IMR-90 (cell line): ENCODE data around the gene WDR37. TPM values are rescaled to one million over a fixed set of nuclear protein-coding genes. Genes with fewer than 3 reads are reported as not detected.

Source experiments
- ATAC-seq: fragments of 200-7000 bp; cut with Tn5 transposase; 2 replicates; pipeline ENCODE4 v1.9.1; 2020; ENCODE audit warnings: low read depth, mild to moderate bottlenecking, moderate library complexity
- BruUV-seq: library from RNA; stranded (reverse); fragments of 400-500 nt; replicated peaks from 2 replicates; lab custom pipeline; 2021; lab: Mats Ljungman, UMichigan
- CTCF ChIA-PET: fragments of 300-600 bp; formaldehyde crosslinking; extraction: SDS; loops from one replicate; lab custom pipeline; 2021; ENCODE audit warnings: antibody characterized with exemption; lab: Yijun Ruan, JAX
- POLR2A ChIA-PET: fragments of 300-600 bp; sonication (Branson Sonifier 250); formaldehyde crosslinking; loops from one replicate; lab custom pipeline; 2022; ENCODE audit warnings: antibody characterized with exemption; ENCODE audit not compliant: unreplicated experiment; lab: Charles Lee
- DNase-seq: peaks from one replicate; pipeline ENCODE4 v3.0.0; 2013
- H2AFZ ChIP-seq: replicated peaks from 2 replicates; pipeline ENCODE3; 2013; ENCODE audit warnings: low read length, mild to moderate bottlenecking; ENCODE audit not compliant: poor library complexity
- H2AK5ac ChIP-seq: 2 replicates; pipeline ENCODE4 v1.6.1; 2013; ENCODE audit warnings: low read depth, low read length, inconsistent platforms
- H2AK9ac ChIP-seq: replicated peaks from 2 replicates; pipeline ENCODE3; 2013; ENCODE audit warnings: mild to moderate bottlenecking, low read depth, low read length, moderate library complexity; ENCODE audit not compliant: poor library complexity
- H2BK120ac ChIP-seq: 2 replicates; pipeline ENCODE4 v1.6.1; 2013; ENCODE audit warnings: low read depth, low read length, inconsistent platforms
- H2BK15ac ChIP-seq: 3 replicates; pipeline ENCODE4 v1.6.1; 2013; ENCODE audit warnings: low read depth, low read length, inconsistent platforms
- H2BK20ac ChIP-seq: 2 replicates; pipeline ENCODE4 v1.6.1; 2013; ENCODE audit warnings: low read depth, mild to moderate bottlenecking, inconsistent platforms, low read length, moderate library complexity
- H2BK5ac ChIP-seq: 2 replicates; pipeline ENCODE4 v1.6.1; 2013; ENCODE audit warnings: mild to moderate bottlenecking, low read depth, low read length, inconsistent platforms; ENCODE audit not compliant: poor library complexity, severe bottlenecking
- H3K14ac ChIP-seq: replicated peaks from 2 replicates; pipeline ENCODE4 v1.6.1; 2013; ENCODE audit warnings: low read depth, low read length, inconsistent platforms
- H3K18ac ChIP-seq: 2 replicates; pipeline ENCODE4 v1.6.1; 2013; ENCODE audit warnings: low read depth, low read length, control low read depth
- H3K23ac ChIP-seq: 2 replicates; pipeline ENCODE4 v1.6.1; 2013; ENCODE audit warnings: low read depth, low read length, inconsistent platforms
- H3K27ac ChIP-seq: 2 replicates; pipeline ENCODE4 v1.5.1; 2013; ENCODE audit warnings: mild to moderate bottlenecking, control low read depth, low read length; ENCODE audit not compliant: insufficient read depth
- H3K27me3 ChIP-seq: 2 replicates; pipeline ENCODE4 v1.6.1; 2013; ENCODE audit warnings: low read length; ENCODE audit not compliant: control insufficient read depth, insufficient read depth
- H3K36me3 ChIP-seq: 2 replicates; pipeline ENCODE4 v1.6.1; 2013; ENCODE audit warnings: low read length, mixed read lengths; ENCODE audit not compliant: control insufficient read depth, insufficient read depth
- H3K4ac ChIP-seq: 2 replicates; pipeline ENCODE4 v1.6.1; 2013; ENCODE audit warnings: low read depth, low read length, inconsistent platforms
- H3K4me1 ChIP-seq: 2 replicates; pipeline ENCODE4 v1.6.1; 2013; ENCODE audit warnings: low read length, mixed read lengths; ENCODE audit not compliant: control insufficient read depth, insufficient read depth
- H3K4me2 ChIP-seq: 2 replicates; pipeline ENCODE4 v1.6.1; 2013; ENCODE audit warnings: low read depth, mild to moderate bottlenecking, control low read depth, low read length, moderate library complexity
- H3K4me3 ChIP-seq: 2 replicates; pipeline ENCODE4 v1.5.1; 2013; ENCODE audit warnings: low read depth, mild to moderate bottlenecking, control low read depth, low read length, moderate library complexity; ENCODE audit not compliant: insufficient read depth
- H3K56ac ChIP-seq: 2 replicates; pipeline ENCODE4 v1.6.1; 2013; ENCODE audit warnings: low read length, inconsistent platforms; ENCODE audit not compliant: insufficient read depth; ENCODE audit errors: extremely low read depth
- H3K79me1 ChIP-seq, 2 experiments: 2 replicates each; pipeline ENCODE4 v1.6.1; 2013; ENCODE audit warnings: low read length in 2 of 2, inconsistent platforms in 1 of 2, low read depth in 1 of 2
- H3K9ac ChIP-seq: 2 replicates; pipeline ENCODE4 v1.6.1; 2013; ENCODE audit warnings: low read depth, low read length, control low read depth
- H3K9me1 ChIP-seq: 2 replicates; pipeline ENCODE4 v1.6.1; 2013; ENCODE audit warnings: low read length, inconsistent platforms; ENCODE audit not compliant: insufficient read depth
- H3K9me3 ChIP-seq: 2 replicates; pipeline ENCODE4 v1.6.1; 2013; ENCODE audit warnings: low read length; ENCODE audit not compliant: control insufficient read depth, insufficient read depth
- H4K20me1 ChIP-seq: 2 replicates; pipeline ENCODE4 v1.6.1; 2013; ENCODE audit warnings: low read length, inconsistent platforms; ENCODE audit not compliant: insufficient read depth
- H4K5ac ChIP-seq: 2 replicates; pipeline ENCODE4 v1.6.1; 2013; ENCODE audit warnings: mild to moderate bottlenecking, low read depth, low read length, control low read depth
- H4K8ac ChIP-seq, 2 experiments: 2 replicates each; pipeline ENCODE4 v1.6.1; 2013; ENCODE audit warnings: low read depth in 2 of 2, low read length in 2 of 2, control low read depth in 1 of 2, inconsistent platforms in 1 of 2
- H4K91ac ChIP-seq: 2 replicates; pipeline ENCODE4 v1.6.1; 2013; ENCODE audit warnings: low read depth, low read length, inconsistent platforms; ENCODE audit not compliant: insufficient read depth
- MAFK ChIP-seq: IDR thresholded peaks from 2 replicates; pipeline ENCODE4 v1.6.1; 2012; ENCODE audit warnings: low read depth, low read length, improper control_type of control experiment
- WGBS, 2 experiments: methylation state at CpG; one replicate each; pipeline versions ENCODE4 v1.1.5 to v1.1.7; 2013; ENCODE audit warnings: missing lambda C conversion rate in 2 of 2; ENCODE audit not compliant: insufficient read length in 1 of 2; ENCODE audit errors: extremely low coverage in 2 of 2; 5-methylcytosine and 5-hydroxymethylcytosine counted together
- dilution Hi-C: fragments of 300-500 bp; cut with HindIII; formaldehyde crosslinking; loops from one replicate; pipeline ENCODE4 v1.14.3; 2018; ENCODE audit warnings: low sequenced_read_pairs; ENCODE audit not compliant: unreplicated experiment
- in situ Hi-C: fragments of 300-500 bp; cut with MboI; formaldehyde crosslinking; loops from 3 replicates; pipeline ENCODE4 v1.14.3; 2019; ENCODE audit warnings: low sequenced_read_pairs, inconsistent platforms, mixed read lengths
- intact Hi-C: fragments of 100-400 bp; cut with micrococcal nuclease; formaldehyde crosslinking; loops from 2 replicates; pipeline ENCODE4 v1.10.0; 2022
- polyA plus RNA-seq, 3 experiments: library from polyadenylated mRNA; depleted of rRNA; stranded (reverse); fragments of >200 nt; gene quantifications; 2 replicates each; pipeline ENCODE4 v1.2.3, GENCODE V29; 2012; ENCODE audit warnings: low replicate concordance in 1 of 3
- total RNA-seq: library from RNA; depleted of rRNA; stranded (reverse); fragments of >200 nt; gene quantifications from 2 replicates; pipeline ENCODE4 v1.2.3, GENCODE V29; 2012
- TF ChIP-seq, protein P1 (sequence below): conservative IDR thresholded peaks from 2 replicates; pipeline ENCODE4 v1.5.1; 2012; ENCODE audit warnings: mild to moderate bottlenecking, low read depth, low read length, improper control_type of control experiment

The WDR37 gene
- total and polyA plus RNA-seq, 2 of the 4 experiments (the other 2 are of a cell fraction), result 12.7 to 14.5 TPM

DNA sequence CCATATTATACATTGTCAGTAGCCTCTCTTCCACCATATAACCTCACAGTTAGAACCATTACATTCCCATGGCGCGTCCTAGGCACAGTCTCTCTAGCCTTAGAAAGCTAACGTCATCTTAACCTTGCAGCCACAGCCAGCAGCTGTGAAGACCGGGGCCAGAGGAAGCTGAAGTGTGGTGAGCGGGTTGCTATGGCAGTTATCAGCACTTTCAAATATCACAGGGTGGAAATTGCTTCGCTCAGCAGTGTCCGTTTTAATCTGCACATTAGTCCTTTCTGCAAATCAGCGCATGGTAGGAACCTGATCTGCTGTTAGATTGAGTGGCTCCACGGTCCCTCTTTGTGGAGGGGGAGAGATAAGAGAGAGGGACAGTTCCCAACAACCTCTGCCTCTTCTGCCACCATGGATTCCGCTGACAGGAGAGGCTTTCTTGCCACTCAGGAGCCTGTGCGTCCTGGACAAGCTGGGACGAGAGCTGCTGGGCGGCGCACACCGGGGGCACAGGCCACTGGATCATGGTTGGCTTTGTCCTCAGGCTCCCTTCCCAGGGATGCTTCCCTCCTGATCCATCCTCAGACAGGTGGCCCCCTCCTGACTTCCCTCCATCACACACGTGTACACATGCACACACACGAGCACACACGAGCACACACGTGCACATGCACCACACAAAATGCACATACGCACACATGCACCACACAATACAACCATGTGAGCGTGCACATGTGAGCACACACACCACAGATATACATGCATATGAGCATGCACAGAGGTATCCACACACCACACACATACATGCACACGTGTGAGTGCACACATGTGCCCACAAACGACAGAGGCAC is 93.8 kb downstream of the WDR37 start:
- DNase-seq (peak; percentile 3), ATAC-seq (no peak)
- H4K91ac ChIP-seq, result no peak overlapping the region
- no peak overlapping the region for H3K9ac ChIP-seq
- no peak overlapping the region for H2BK20ac ChIP-seq
- peaks cover 6% of the 10 kb centered on the region for H3K9me3 ChIP-seq
- no peaks in the 10 kb centered on the region for H3K36me3 ChIP-seq
- no peak overlapping the region for H3K4ac ChIP-seq
- H4K5ac ChIP-seq, result no peak overlapping the region
- H3K14ac ChIP-seq, result no peak overlapping the region
- H2AFZ ChIP-seq, result peak overlapping the region; percentile 32
- dilution Hi-C loops (no loop called here), in situ Hi-C loops (no loop called here), intact Hi-C loops (no loop called here)
- H3K4me1 ChIP-seq, result no peaks in the 10 kb centered on the region
- no peak overlapping the region for H3K4me2 ChIP-seq
- H2BK120ac ChIP-seq, result no peak overlapping the region
- H3K27me3 ChIP-seq, result peaks cover 5% of the 10 kb centered on the region; the same call in 1 of the 2 replicates
- H3K9me1 ChIP-seq, result no peaks in the 10 kb centered on the region
- TF ChIP-seq, protein P1, sequence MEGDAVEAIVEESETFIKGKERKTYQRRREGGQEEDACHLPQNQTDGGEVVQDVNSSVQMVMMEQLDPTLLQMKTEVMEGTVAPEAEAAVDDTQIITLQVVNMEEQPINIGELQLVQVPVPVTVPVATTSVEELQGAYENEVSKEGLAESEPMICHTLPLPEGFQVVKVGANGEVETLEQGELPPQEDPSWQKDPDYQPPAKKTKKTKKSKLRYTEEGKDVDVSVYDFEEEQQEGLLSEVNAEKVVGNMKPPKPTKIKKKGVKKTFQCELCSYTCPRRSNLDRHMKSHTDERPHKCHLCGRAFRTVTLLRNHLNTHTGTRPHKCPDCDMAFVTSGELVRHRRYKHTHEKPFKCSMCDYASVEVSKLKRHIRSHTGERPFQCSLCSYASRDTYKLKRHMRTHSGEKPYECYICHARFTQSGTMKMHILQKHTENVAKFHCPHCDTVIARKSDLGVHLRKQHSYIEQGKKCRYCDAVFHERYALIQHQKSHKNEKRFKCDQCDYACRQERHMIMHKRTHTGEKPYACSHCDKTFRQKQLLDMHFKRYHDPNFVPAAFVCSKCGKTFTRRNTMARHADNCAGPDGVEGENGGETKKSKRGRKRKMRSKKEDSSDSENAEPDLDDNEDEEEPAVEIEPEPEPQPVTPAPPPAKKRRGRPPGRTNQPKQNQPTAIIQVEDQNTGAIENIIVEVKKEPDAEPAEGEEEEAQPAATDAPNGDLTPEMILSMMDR, result no peak
- TF ChIP-seq MAFK, result peak; percentile 53
- no peak overlapping the region for H2AK5ac ChIP-seq
- ChIA-PET POLR2A (no interaction called here), CTCF (no interaction called here)
- no peak overlapping the region for H3K56ac ChIP-seq
- H4K8ac ChIP-seq, result no peak overlapping the region
- no peak overlapping the region for H3K4me3 ChIP-seq
- H3K18ac ChIP-seq, result no peak overlapping the region
- no peak overlapping the region for H3K27ac ChIP-seq
- no peaks in the 10 kb centered on the region for H4K20me1 ChIP-seq
- H2BK5ac ChIP-seq, result no peak overlapping the region
- 64% methylated on average over 12 of the region's 23 CpGs; no CpG with 5 or more reads in 1 of the 2 experiments for WGBS, 2 experiments
- H3K79me1 ChIP-seq, result no peaks in the 10 kb centered on the region
- no peak overlapping the region for H2AK9ac ChIP-seq
- H3K23ac ChIP-seq, result no peak overlapping the region
- no peak overlapping the region for H2BK15ac ChIP-seq
- no TSS peak for BruUV-seq
